ENCODE data around the gene EIF2B5.

The EIF2B5 gene

GRCh38 chr3:184164648-184165330 is 29.6 kb downstream of the EIF2B5 start:
- no peak overlapping the region for H3K4me3 ChIP-seq (ENCODE audit: control insufficient read depth, low read depth, low read length)
- no peak for DNase-seq (ENCODE audit: low read depth)
- TF ChIP-seq, protein P1, sequence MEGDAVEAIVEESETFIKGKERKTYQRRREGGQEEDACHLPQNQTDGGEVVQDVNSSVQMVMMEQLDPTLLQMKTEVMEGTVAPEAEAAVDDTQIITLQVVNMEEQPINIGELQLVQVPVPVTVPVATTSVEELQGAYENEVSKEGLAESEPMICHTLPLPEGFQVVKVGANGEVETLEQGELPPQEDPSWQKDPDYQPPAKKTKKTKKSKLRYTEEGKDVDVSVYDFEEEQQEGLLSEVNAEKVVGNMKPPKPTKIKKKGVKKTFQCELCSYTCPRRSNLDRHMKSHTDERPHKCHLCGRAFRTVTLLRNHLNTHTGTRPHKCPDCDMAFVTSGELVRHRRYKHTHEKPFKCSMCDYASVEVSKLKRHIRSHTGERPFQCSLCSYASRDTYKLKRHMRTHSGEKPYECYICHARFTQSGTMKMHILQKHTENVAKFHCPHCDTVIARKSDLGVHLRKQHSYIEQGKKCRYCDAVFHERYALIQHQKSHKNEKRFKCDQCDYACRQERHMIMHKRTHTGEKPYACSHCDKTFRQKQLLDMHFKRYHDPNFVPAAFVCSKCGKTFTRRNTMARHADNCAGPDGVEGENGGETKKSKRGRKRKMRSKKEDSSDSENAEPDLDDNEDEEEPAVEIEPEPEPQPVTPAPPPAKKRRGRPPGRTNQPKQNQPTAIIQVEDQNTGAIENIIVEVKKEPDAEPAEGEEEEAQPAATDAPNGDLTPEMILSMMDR (conservative IDR thresholded peaks at IDR 0.05; ENCODE audit: control insufficient read depth, insufficient read depth, low read depth, low read length), result no peak

- TF ChIP-seq, protein P1 (conservative IDR thresholded peaks at IDR 0.05; ENCODE audit: control insufficient read depth, insufficient read depth, low read depth, low read length), result no peak
- no peak overlapping the region for H3K4me3 ChIP-seq (ENCODE audit: control insufficient read depth, low read depth, low read length)
- DNase-seq (ENCODE audit: low read depth), result no peak
These were observed 30.4 kb downstream of the EIF2B5 start for GRCh38 chr3:184165543-184165942.

GRCh38 chr3:184166671-184167070 is 31.5 kb downstream of the EIF2B5 start:
- TF ChIP-seq, protein P1 (conservative IDR thresholded peaks at IDR 0.05; ENCODE audit: control insufficient read depth, insufficient read depth, low read depth, low read length), result no peak
- no peak for DNase-seq (ENCODE audit: low read depth)

DNA sequence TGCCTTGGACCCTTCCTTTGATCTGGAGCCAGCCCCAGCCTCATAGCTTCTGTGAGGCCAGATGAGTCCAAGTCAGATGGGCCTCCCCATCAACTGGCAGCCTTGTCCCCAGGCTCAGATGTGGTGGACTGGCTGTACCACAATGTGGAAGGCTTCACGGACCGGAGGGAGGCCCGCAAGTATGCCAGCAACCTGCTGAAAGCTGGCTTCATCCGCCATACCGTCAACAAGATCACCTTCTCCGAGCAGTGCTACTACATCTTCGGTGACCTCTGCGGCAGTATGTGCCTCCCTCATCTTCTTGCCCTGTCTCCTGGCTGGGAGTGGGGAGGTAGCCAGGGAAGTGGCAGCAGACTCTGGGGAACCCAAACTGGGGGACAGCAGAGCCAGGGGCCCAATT is 32.6 kb downstream of the EIF2B5 start:
- TF ChIP-seq, protein P1 (conservative IDR thresholded peaks at IDR 0.05; ENCODE audit: control insufficient read depth, insufficient read depth, low read depth, low read length), result no peak
- no peak for DNase-seq (ENCODE audit: low read depth)
- no peak overlapping the region for H3K4me3 ChIP-seq (ENCODE audit: control insufficient read depth, low read depth, low read length)

More at GRCh38 chr3:184166671-184167070, 31.5 kb downstream of the EIF2B5 start:
- H3K4me3 ChIP-seq (ENCODE audit: control insufficient read depth, low read depth, low read length), result no peak overlapping the region

DNA sequence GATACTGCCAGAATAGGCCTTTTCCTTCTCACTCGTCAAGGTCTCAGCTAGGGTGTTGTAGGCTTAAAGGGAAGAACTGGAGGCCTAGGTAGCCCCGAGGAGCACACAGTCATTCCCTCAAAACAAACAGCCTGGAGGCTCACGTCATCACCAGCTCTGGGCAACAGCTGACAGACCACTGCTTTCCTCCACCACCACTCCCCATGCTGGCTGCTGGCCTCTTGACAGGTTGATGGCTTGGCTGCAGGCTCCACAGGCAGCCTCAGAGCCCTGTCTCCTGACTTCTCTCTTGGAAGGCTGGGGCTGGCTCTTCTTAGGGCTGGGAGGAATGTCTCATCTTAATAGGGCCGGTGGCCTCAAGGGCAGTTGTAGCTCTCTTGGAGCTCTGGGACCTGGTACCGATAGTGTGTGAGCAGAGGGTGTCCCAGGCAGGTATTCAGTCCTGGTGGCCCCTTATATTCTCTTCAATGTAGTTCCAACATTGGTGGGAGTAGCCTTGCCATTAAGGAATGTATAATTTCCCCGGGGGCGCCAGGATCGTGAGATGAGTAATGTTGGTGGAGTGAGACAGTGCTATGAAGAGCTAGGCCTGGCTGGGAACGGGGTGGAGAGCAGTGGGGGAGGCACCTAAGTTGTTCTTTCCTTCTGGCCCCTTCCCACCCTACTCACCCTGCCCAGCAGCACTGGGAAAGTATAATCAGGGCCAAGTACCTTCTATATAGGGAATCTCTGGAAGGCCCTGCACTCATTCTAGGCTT is 33.4 kb downstream of the EIF2B5 start:
- TF ChIP-seq, protein P1 (conservative IDR thresholded peaks at IDR 0.05; ENCODE audit: control insufficient read depth, insufficient read depth, low read depth, low read length), result no peak

GRCh38 chr3:184169896-184170875 is 35.0 kb downstream of the EIF2B5 start:
- H3K4me3 ChIP-seq (ENCODE audit: control insufficient read depth, low read depth, low read length), result no peak overlapping the region
- DNase-seq (ENCODE audit: low read depth), result no peak
- TF ChIP-seq, protein P1 (conservative IDR thresholded peaks at IDR 0.05; ENCODE audit: control insufficient read depth, insufficient read depth, low read depth, low read length), result no peak

More for the DNA sequence above, 33.4 kb downstream of the EIF2B5 start:
- H3K4me3 ChIP-seq (ENCODE audit: control insufficient read depth, low read depth, low read length), result no peak overlapping the region
- peak; percentile 90 for DNase-seq (ENCODE audit: low read depth)
